ENCODE results near the gene TMTC4.

TMTC4 gene

GRCh38 chr13:100666124-100666523 lies 8.5 kb downstream of the TMTC4 start:
- no peak for DNase-seq

- DNase-seq, result no peak
Measured at GRCh38 chr13:100665403-100665802, 9.2 kb downstream of the TMTC4 start.

GRCh38 chr13:100664171-100664900 lies 10.3 kb downstream of the TMTC4 start:
- no peak for DNase-seq

GRCh38 chr13:100662468-100663211 lies 12.0 kb downstream of the TMTC4 start:
- DNase-seq, result no peak

GRCh38 chr13:100660761-100661160 lies 13.8 kb downstream of the TMTC4 start:
- DNase-seq, result no peak

GRCh38 chr13:100659578-100659977 lies 15.0 kb downstream of the TMTC4 start:
- DNase-seq, result no peak

GRCh38 chr13:100658363-100658762 lies 16.2 kb downstream of the TMTC4 start:
- no peak for DNase-seq

GRCh38 chr13:100657881-100658315 lies 16.7 kb downstream of the TMTC4 start:
- no peak for DNase-seq

- DNase-seq, result no peak
Measured at GRCh38 chr13:100652510-100652909, 22.1 kb downstream of the TMTC4 start.

GRCh38 chr13:100650326-100650725 lies 24.3 kb downstream of the TMTC4 start:
- DNase-seq, result no peak

- no peak for DNase-seq
Measured at GRCh38 chr13:100648354-100648753, 26.2 kb downstream of the TMTC4 start.

- no peak for DNase-seq
Measured at GRCh38 chr13:100646871-100647270, 27.7 kb downstream of the TMTC4 start.

- no peak for DNase-seq
Measured at GRCh38 chr13:100646030-100646673, 28.4 kb downstream of the TMTC4 start.

- DNase-seq, result no peak
Measured at GRCh38 chr13:100645382-100645781, 29.2 kb downstream of the TMTC4 start.

GRCh38 chr13:100644371-100644770 lies 30.2 kb downstream of the TMTC4 start:
- DNase-seq, result no peak

GRCh38 chr13:100637796-100638195 lies 36.8 kb downstream of the TMTC4 start:
- DNase-seq, result no peak

GRCh38 chr13:100637380-100637779 lies 37.2 kb downstream of the TMTC4 start:
- DNase-seq, result no peak

- DNase-seq, result no peak
Measured at GRCh38 chr13:100636441-100636840, 38.2 kb downstream of the TMTC4 start.

- DNase-seq, result no peak
Measured at GRCh38 chr13:100636004-100636403, 38.6 kb downstream of the TMTC4 start.

- no peak for DNase-seq
Measured at GRCh38 chr13:100634696-100635095, 39.9 kb downstream of the TMTC4 start.

- DNase-seq, result no peak
Measured at GRCh38 chr13:100633461-100633860, 41.1 kb downstream of the TMTC4 start.

GRCh38 chr13:100630555-100630954 lies 44.0 kb downstream of the TMTC4 start:
- no peak for DNase-seq

GRCh38 chr13:100627120-100627519 lies 47.5 kb downstream of the TMTC4 start:
- DNase-seq, result no peak

- no peak for DNase-seq
Measured at GRCh38 chr13:100625447-100625846, 49.1 kb downstream of the TMTC4 start.

Data from activated CD4-positive, alpha-beta T cell treated with anti-CD3 and anti-CD28 coated beads, Interleukin-2, amount 50 U/mL, for 1 hour (primary cell).